Motor neuron (in vitro differentiated cells): ENCODE data around the gene PARD3. TPM values are rescaled to one million over a fixed set of nuclear protein-coding genes. Genes with fewer than 3 reads are reported as not detected.

Experiments used
- ATAC-seq, 8 experiments: fragments of 200-7000 bp; cut with Tn5 transposase; replicated peaks in 6 of 8; 2 replicates each; pipeline ENCODE4 v1.8.0; 2021; ENCODE audit warnings: mild to moderate bottlenecking in 8 of 8, moderate library complexity in 8 of 8
- H3K27ac ChIP-seq, 2 donors: fragments of 250-450 bp; sonication (Bioruptor Pico); 2 replicates each; pipeline ENCODE4 v1.9.0; 2021; ENCODE audit warnings: antibody characterized with exemption in 2 of 2, mild to moderate bottlenecking in 2 of 2, moderate library complexity in 1 of 2
- H3K4me1 ChIP-seq, 2 donors: fragments of 250-450 bp; sonication (Bioruptor Pico); replicated peaks in 1 of 2; 2 replicates each; pipeline ENCODE4 v1.6.1; 2021; ENCODE audit warnings: antibody characterized with exemption in 2 of 2, mild to moderate bottlenecking in 2 of 2, moderate library complexity in 1 of 2
- H3K4me3 ChIP-seq, 5 donors: fragments of 250-450 bp; sonication (Bioruptor Pico); 2 replicates each; pipeline ENCODE4 v1.9.0; 2021; ENCODE audit warnings: antibody characterized with exemption in 5 of 5, mild to moderate bottlenecking in 5 of 5, moderate library complexity in 4 of 5
- WGBS, 10 experiments: fragments of 450-650 bp; shearing (Covaris generic); methylation state at CpG; one replicate each; pipeline ENCODE4 v1.0.0; 2022; 5-methylcytosine and 5-hydroxymethylcytosine counted together
- in situ Hi-C, 9 experiments: fragments of 400-800 bp; cut with MboI; loops; one replicate each; pipeline ENCODE4 v1.15.0; 2021; ENCODE audit warnings: low sequenced_read_pairs in 9 of 9, low pct_unique_long_range_greater_than_20kb in 2 of 9; ENCODE audit not compliant: unreplicated experiment in 9 of 9
- total RNA-seq, 8 experiments: library from RNA; unstranded; fragments of 300-600 nt; gene quantifications; 2 replicates each; pipeline versions ENCODE4 v1.2.3 to v1.2.4, GENCODE V29; 2022

Gene PARD3
- total RNA-seq, 8 experiments from 2014 or later: 21.5 to 154 (median 34.0) TPM

GRCh38 chr10:34479520-34480179, 335.4 kb downstream of the PARD3 start:
- Histone ChIP-seq H3K4me1 (no peaks in the 10 kb centered on the region), H3K27ac (no peak overlapping the region), H3K4me3 (no peak overlapping the region)
- in situ Hi-C loops: no loop called here
- 81 to 100% (median 97%) methylated on average over 1 to 5 of the region's 7 CpGs; no CpG with 5 or more reads in 2 of the 10 experiments for WGBS, 10 experiments
- ATAC-seq: peak in 6 of 8 experiments; percentile 31 to 70 (median 64)

DNA sequence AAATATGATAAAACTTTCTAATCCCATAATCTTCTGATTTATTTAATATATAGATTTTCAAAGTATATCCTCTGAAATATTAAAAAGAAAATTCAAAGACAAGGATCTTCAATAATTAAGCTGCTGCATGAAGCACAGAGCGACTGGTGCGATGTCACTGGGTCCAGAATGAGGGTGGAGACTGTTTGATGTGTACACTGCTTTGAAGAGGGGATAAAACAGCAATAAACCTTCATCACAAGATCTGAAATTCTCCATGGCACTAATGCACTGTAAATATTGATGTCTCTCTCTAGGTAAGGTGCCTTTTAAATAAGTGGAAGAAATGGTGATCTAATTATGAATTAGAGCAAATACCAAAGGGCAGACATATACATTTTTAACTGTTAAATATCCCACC, 337.8 kb downstream of the PARD3 start:
- H3K4me3 ChIP-seq: no peak overlapping the region
- H3K27ac ChIP-seq: no peak overlapping the region
- ATAC-seq: no peak
- 67 to 100% (median 93%) methylated on average over 1 to 2 of the region's 2 CpGs; no CpG with 5 or more reads in 4 of the 10 experiments for WGBS, 10 experiments
- in situ Hi-C loops: no loop called here
- no peaks in the 10 kb centered on the region for H3K4me1 ChIP-seq

DNA sequence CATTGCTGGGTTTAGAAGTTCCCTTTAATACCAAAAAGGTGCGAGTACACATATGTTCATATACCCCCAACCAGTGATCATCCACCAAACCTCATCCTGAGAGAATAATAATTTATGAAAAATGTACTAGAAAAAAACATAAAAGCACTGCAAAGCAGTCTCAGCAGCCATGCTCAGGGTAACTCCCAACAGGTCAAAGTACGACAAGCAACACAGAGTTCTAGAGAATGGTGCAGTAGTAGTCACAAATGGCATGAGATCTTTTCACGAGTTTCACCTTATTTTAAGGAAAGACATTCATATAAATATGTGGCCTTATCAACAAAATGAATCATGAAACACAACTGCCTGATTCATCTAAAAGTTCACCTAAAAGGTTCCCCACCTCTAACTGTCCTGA, 338.5 kb downstream of the PARD3 start:
- in situ Hi-C loops: no loop called here

DNA sequence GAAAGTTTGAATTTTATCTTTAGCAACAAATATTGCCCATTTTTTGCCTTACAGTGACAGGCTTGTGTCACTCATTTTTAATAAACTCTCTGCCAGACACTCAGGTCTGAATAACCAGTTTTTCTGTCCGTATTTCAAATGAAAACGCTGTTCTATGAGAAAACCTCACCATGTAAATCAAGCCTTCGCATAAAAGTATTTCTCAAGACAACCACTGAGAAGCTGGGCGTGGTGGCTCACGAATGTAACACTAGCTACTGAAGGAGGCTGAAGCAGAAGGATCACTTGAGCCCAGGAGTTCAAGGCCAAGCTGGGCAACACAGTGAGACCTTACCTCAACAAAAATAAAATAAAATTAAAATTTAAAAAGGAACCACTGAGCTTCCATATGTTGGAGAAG, 339.3 kb downstream of the PARD3 start:
- in situ Hi-C loops: no loop called here
- 31 to 98% (median 83%) methylated on average over 3 to 5 of the region's 5 CpGs for WGBS, 10 experiments

More for the DNA sequence above, 338.5 kb downstream of the PARD3 start:
- WGBS, 10 experiments: 93 to 100% (median 100%) methylated on average over 1 to 3 of the region's 3 CpGs; no CpG with 5 or more reads in 2 of the 10 experiments
- no peak for ATAC-seq
- no peaks in the 10 kb centered on the region for H3K4me1 ChIP-seq
- H3K27ac ChIP-seq: no peak overlapping the region
- H3K4me3 ChIP-seq: no peak overlapping the region

DNA sequence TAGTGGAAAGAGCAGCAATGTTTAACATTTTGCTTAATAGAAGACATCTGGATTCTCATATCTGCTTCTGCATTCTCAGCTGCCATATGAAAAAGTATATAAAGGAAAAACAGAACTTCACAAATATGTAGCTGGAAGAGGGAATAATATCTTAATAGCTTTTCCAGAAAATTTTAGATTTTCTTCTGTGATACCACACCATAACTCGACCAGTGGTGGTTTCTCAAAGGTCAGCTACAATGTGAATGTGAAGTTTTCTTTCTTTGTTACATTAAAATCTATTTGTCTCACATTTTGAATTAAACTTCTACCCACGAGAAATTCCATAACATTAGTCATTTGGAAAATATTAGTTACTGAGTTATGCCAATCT, 339.8 kb downstream of the PARD3 start:
- WGBS, 10 experiments: 25 to 100% (median 75%) methylated on average over 2 of the region's 2 CpGs
- no peak overlapping the region for H3K4me3 ChIP-seq
- H3K27ac ChIP-seq: no peak overlapping the region
- ATAC-seq: no peak
- H3K4me1 ChIP-seq: no peaks in the 10 kb centered on the region
- in situ Hi-C loops: no loop called here

More for the DNA sequence above, 339.3 kb downstream of the PARD3 start:
- H3K27ac ChIP-seq: no peak overlapping the region
- no peak overlapping the region for H3K4me3 ChIP-seq
- no peak for ATAC-seq
- H3K4me1 ChIP-seq: no peaks in the 10 kb centered on the region

GRCh38 chr10:34474555-34475273, 340.4 kb downstream of the PARD3 start:
- in situ Hi-C loops: no loop called here
- WGBS, 10 experiments: 90 to 100% (median 98%) methylated on average over 2 to 5 of the region's 5 CpGs

DNA sequence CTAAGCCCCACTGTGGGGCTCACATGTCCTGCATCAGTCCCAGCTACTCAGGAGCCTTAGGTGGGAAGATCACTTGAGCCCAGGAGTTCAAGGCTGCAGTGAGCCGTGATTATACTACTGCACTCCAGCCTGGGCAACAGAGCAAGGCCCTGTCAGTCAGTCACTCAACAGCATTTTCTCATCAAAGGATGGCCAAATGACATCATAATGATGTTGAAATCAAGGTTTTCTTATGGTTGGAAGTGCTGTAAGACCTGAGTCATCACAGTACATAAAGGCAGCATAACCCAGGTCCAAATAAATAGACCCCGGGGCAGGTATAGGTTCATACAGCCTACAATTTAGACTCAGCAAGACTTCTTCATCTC, 341.1 kb downstream of the PARD3 start:
- peak in 5 of 8 experiments; percentile 29 to 61 (median 40) for ATAC-seq
- 50 to 100% (median 88%) methylated on average over 1 to 2 of the region's 2 CpGs; no CpG with 5 or more reads in 5 of the 10 experiments for WGBS, 10 experiments
- in situ Hi-C loops: no loop called here
- Histone ChIP-seq H3K27ac (no peak overlapping the region), H3K4me1 (no peaks in the 10 kb centered on the region), H3K4me3 (no peak overlapping the region)

More at GRCh38 chr10:34474555-34475273, 340.4 kb downstream of the PARD3 start:
- H3K4me1 ChIP-seq: no peaks in the 10 kb centered on the region
- H3K27ac ChIP-seq: no peak overlapping the region
- no peak for ATAC-seq
- H3K4me3 ChIP-seq: no peak overlapping the region

- ATAC-seq: peak in 5 of 8 experiments; percentile 25 to 86 (median 63)
- H3K4me3 ChIP-seq: no peak overlapping the region
- WGBS, 10 experiments: 83 to 100% (median 93%) methylated on average over 2 to 7 of the region's 7 CpGs; no CpG with 5 or more reads in 1 of the 10 experiments
- in situ Hi-C loops: no loop called here
- no peak overlapping the region for H3K27ac ChIP-seq
- no peaks in the 10 kb centered on the region for H3K4me1 ChIP-seq
Measured at GRCh38 chr10:34473174-34474008, 341.7 kb downstream of the PARD3 start.

DNA sequence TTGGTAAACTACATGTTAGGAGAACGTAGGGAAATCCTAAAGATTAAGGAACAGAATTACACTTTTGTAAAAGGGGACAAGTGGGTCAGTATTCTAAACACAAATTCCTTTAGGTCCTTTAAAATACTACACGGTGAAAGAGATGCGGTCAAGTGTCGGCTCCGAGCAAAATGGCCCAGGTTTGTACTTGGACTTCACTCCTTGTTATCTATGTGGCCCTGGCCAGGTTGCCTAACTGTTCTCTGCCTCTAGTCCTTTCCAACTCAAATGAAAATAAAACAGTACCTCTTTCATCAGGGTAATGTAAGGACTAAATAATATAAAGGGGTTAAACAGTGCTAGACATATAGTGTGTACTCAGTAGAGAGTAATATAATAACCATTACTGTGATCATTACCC, 344.8 kb downstream of the PARD3 start:
- Histone ChIP-seq H3K4me1 (peaks cover 0 to 6% of the 10 kb centered on the region in 2 donors), H3K27ac (no peak overlapping the region), H3K4me3 (no peak overlapping the region)
- in situ Hi-C loops: no loop called here
- no peak for ATAC-seq
- WGBS, 10 experiments: 92 to 100% (median 95%) methylated on average over 1 to 5 of the region's 5 CpGs; no CpG with 5 or more reads in 2 of the 10 experiments

DNA sequence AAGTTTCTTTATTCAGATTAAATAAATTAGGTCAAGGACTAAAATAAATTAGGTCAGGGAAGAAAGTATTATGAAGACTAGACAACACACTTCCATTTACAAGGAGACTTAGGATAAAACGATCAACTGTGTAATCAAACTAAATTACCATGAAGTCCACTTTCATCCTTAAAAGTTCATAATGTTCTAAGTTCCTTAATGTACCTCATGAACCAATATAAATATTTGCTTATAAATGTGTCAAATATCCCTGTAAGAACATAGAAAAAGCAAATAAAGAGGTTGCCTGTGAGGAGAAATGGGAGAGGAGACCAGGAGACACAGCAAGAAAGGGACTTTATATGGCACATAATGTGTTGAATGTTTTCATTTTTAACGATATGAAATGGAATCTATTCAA, 345.6 kb downstream of the PARD3 start:
- H3K27ac ChIP-seq: no peak overlapping the region
- no peak for ATAC-seq
- WGBS, 10 experiments: 0 to 96% (median 91%) methylated on average over 1 to 2 of the region's 2 CpGs; no CpG with 5 or more reads in 2 of the 10 experiments
- peaks cover 0 to 7% of the 10 kb centered on the region in 2 donors for H3K4me1 ChIP-seq
- no peak overlapping the region for H3K4me3 ChIP-seq
- in situ Hi-C loops: no loop called here

DNA sequence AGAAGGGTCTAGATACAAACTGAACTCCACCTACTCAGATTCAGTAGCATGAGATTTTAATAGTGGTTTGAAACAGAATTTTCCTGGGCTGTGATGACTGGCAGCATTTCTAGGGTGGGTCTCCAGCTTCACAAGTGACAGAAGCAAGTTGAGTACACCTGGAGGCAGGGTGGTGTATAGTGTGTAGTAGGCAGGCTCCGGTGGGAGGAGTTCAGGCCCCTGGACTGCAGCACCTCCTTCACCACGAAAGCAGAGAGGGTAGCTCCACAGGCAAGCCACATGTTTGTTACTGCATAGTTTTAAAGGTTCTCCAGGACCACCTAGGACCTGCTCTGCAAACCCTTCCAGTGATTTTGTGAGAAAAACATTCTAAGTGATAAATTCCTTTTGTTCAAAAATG, 347.2 kb downstream of the PARD3 start:
- 70 to 100% (median 82%) methylated on average over 1 to 2 of the region's 2 CpGs; no CpG with 5 or more reads in 6 of the 10 experiments for WGBS, 10 experiments
- H3K4me1 ChIP-seq: peaks cover 0 to 7% of the 10 kb centered on the region in 2 donors
- in situ Hi-C loops: no loop called here
- no peak overlapping the region for H3K4me3 ChIP-seq
- no peak overlapping the region for H3K27ac ChIP-seq
- peak in 1 of 8 experiments; percentile 37 for ATAC-seq

DNA sequence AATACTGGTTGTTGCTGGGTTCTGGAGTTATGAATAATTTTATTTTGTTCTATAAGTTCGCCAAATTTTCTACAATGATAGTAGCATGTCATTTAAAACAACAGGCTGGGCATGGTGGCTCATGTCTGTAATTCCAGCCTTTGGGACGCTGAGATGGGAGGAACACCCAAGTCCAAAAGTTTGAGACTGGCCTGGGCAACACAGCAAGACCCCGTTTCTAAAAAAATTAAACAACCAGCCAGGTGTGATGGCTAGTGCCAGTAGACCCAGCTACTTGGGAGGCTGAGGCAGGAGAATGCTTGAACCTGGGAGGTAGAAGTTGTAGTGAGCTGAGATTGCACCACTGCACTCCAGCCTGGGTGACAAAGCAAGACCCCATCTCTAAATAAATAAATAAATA, 347.7 kb downstream of the PARD3 start:
- in situ Hi-C loops: no loop called here
- no peak for ATAC-seq
- WGBS, 10 experiments: 40 to 100% (median 92%) methylated on average over 1 to 3 of the region's 3 CpGs; no CpG with 5 or more reads in 4 of the 10 experiments

DNA sequence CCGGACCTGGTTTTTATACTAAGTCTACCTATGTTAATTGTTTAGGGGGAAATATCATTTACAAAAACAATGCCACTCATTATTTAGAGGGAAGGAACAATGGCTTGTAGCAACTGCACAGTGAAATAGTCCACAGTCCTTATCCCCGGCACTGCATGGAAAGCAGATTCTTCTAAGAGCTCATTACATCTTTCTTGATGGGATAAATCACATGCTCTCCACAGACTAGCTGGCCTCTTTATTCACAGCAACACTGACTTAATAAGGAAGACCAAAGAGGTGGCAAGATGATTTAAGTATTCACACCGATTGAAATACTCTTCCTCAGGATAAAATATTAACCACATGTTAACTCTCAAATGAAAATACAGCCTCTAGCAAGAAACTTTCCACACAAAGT, 349.4 kb downstream of the PARD3 start:
- peak in 5 of 8 experiments; percentile 76 to 82 (median 81) for ATAC-seq
- Histone ChIP-seq H3K4me1 (peaks cover 0 to 7% of the 10 kb centered on the region in 2 donors), H3K27ac (no peak overlapping the region), H3K4me3 (no peak overlapping the region)
- WGBS, 10 experiments: 32 to 100% (median 59%) methylated on average over 1 to 3 of the region's 3 CpGs; no CpG with 5 or more reads in 2 of the 10 experiments
- in situ Hi-C loops: no loop called here

More for the DNA sequence above, 347.7 kb downstream of the PARD3 start:
- H3K4me1 ChIP-seq: peaks cover 0 to 7% of the 10 kb centered on the region in 2 donors
- H3K27ac ChIP-seq: no peak overlapping the region
- no peak overlapping the region for H3K4me3 ChIP-seq
